Measurements from ENCODE around the gene REV1. TPM values are rescaled to one million over a fixed set of nuclear protein-coding genes. Genes with fewer than 3 reads are reported as not detected.

Gene REV1
- total RNA-seq (10 to 100 TPM; 26.3 to 83.1 (median 31.6) TPM), polyA plus RNA-seq (10 to 100 TPM in 1 of 2 donors, 1 to 10 TPM in 1; 9.6 to 25.3 TPM)
- long read RNA-seq, donor 1, full-length matches to known transcripts: 8 of 96 reads
- long read RNA-seq, donor 1, partial matches to known transcripts: 53 of 96 reads
- long read RNA-seq, donor 1, other reads (novel, unspliced or antisense): 35 of 96 reads
- long read RNA-seq, donor 2, full-length matches to known transcripts: 7 of 154 reads
- long read RNA-seq, donor 2, partial matches to known transcripts: 113 of 154 reads
- long read RNA-seq, donor 2, other reads (novel, unspliced or antisense): 34 of 154 reads
- long read RNA-seq, donor 3, partial matches to known transcripts: 4 of 6 reads
- long read RNA-seq, donor 3, other reads (novel, unspliced or antisense): 2 of 6 reads

DNA sequence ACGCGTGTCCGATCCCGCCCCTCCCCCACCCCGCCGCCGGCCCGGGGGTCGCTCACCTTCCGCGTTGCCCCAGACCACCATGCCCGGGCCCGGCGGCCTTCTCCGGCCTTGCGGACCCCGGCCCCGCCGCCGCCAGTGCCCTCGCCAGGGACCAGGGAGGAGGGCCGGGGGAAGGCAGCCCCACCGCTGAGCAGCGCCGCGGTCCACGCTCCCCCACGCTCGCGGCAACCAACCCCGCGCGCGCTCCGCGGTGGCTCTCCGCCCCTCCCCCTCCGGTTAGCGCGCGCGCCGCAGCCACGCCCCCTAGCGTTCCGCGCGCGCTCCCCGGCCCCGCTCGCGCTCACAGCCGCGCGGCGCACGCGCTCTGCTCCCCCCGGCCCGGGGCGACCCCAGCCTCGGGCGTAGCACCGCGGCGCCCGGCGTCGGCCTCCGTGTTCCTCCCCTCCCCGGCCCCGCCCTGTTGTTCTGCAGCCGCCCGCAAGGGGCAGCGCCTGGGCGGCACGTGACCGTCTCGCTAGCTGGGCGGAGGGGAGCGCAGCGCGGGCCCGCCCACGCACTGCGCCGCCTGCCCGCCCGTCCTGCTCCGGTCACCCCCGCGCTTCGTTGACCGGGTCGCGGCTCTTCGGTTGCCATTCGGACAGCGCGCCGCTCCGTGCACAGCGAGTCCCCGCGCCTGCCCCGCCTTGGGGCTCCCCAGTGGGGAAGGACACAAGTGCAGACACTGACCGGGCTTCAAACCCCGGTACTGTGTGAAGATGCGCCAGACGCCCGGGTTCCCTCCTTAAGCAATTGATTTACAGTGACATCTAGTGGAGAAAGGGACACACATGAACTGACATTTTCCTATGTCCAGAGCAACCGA is at the start of gene REV1:
Gene REV1, minus strand, starts transcription at position 257 of the 862 bp plus-strand sequence. CDS start 25,042 bp downstream, outside the sequence.
- no peaks in the 10 kb centered on the region for H3K27me3 ChIP-seq
- H3K27ac ChIP-seq: peak within 1 kb of the TSS; percentile 92 to 99 (median 98)
- 0 to 1% methylated on average over 87 to 104 of the region's 113 CpGs for WGBS, 2 donors
- H3K9me3 ChIP-seq: no peaks in the 10 kb centered on the region
- DNase-seq (peak; percentile 92 to 93), ATAC-seq (peak; percentile 92 to 96 (median 94))
- intact Hi-C loops (cut with DNase I): loop anchor here (1.0 to 10.0 kb wide), 12 partner anchors 38 to 845 kb away; partner anchors contain the start of genes EIF5B (in 7 of the 10), TXNDC9 (in 7 of the 10), MITD1 (in 1 of the 10) and MRPL30 (in 1 of the 10)
- no peaks in the 10 kb centered on the region for H3K36me3 ChIP-seq
- peaks cover 5 to 45% (median 41%) of the 10 kb centered on the region in 9 donors for H3K4me1 ChIP-seq
- peak within 1 kb of the TSS; percentile 55 to 96 (median 86) for H3K4me3 ChIP-seq
- peak; percentile 66 to 88 (median 77) for TF ChIP-seq CTCF (IDR thresholded peaks at IDR 0.05)

GRCh38 chr2:99537910-99538485 is 48.2 kb upstream of the REV1 start:
- Histone ChIP-seq H3K9me3 (peaks cover 0 to 13% (median 0%) of the 10 kb centered on the region in 11 donors), H3K36me3 (no peaks in the 10 kb centered on the region), H3K4me1 (peaks cover 0 to 12% (median 0%) of the 10 kb centered on the region in 9 donors), H3K4me3 (no peak overlapping the region), H3K27me3 (no peaks in the 10 kb centered on the region), H3K27ac (no peak overlapping the region)
- no peak for TF ChIP-seq CTCF (IDR thresholded peaks at IDR 0.05)
- no peak for DNase-seq
- no peak for ATAC-seq
- intact Hi-C loops (cut with DNase I): no loop called here
- 89% methylated on average over 4 of the region's 4 CpGs for WGBS, 2 donors

DNA sequence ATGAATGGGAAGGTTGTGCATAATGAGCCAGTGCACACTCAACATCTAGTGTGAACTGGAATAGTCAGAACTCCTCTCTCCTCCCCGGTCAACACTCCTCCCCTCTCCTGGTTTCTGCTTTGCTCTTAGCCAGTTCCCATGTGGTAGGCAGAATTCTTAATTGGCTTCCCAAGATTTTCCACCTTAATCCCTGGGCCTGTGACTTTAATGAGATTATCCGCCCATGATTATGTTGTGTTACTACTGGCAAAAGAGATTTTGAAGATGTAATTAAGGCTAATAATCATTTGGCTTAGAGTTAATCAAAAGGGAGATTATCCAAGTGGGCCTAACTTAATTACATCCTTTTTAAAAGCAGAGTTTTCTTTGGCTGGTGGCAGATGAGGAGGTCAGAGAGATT is 34.2 kb upstream of the REV1 start:
- Histone ChIP-seq H3K4me1 (no peaks in the 10 kb centered on the region), H3K27me3 (peaks cover 0 to 8% (median 0%) of the 10 kb centered on the region in 7 donors), H3K4me3 (no peak overlapping the region), H3K27ac (no peak overlapping the region), H3K9me3 (no peaks in the 10 kb centered on the region), H3K36me3 (no peaks in the 10 kb centered on the region)
- ATAC-seq (no peak), DNase-seq (no peak)
- WGBS, 2 donors: 80 to 82% methylated on average over 2 of the region's 2 CpGs
- intact Hi-C loops (cut with DNase I): no loop called here
- no peak for TF ChIP-seq CTCF (IDR thresholded peaks at IDR 0.05)

DNA sequence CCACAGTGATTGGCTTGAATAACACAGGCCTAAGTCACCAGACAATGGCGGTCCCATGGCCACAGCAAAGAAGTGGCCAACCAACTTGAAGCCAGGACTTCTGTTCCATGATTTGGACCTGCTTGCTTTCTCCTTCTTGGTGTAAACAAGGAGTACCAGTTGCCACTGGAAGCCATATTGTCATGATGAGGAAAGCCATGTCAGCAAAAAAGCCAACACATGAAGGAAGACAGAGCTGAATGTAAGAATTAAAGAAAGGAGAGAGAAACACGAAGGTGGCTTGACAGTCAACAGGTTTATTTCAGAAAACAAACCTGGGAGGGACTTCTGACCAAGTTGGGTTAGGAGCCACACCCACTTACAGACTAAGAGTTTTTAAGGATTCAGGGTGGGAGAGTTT is 32.3 kb upstream of the REV1 start:
- Histone ChIP-seq H3K4me1 (no peaks in the 10 kb centered on the region), H3K27ac (no peak overlapping the region), H3K36me3 (no peaks in the 10 kb centered on the region), H3K27me3 (peaks cover 0 to 8% (median 0%) of the 10 kb centered on the region in 7 donors), H3K9me3 (no peaks in the 10 kb centered on the region), H3K4me3 (no peak overlapping the region)
- ATAC-seq (no peak), DNase-seq (no peak)
- TF ChIP-seq CTCF (IDR thresholded peaks at IDR 0.05): no peak
- intact Hi-C loops (cut with DNase I): no loop called here
- WGBS, 2 donors: 84 to 97% methylated on average over 2 of the region's 2 CpGs

Data from heart right ventricle (tissue), 16 donors.